ENCODE results near the gene ABTB2. TPM values are rescaled to one million over a fixed set of nuclear protein-coding genes. Genes with fewer than 3 reads are reported as not detected.

The ABTB2 gene
- polyA plus RNA-seq, 1 donor from 2014 or later, result 0.68 TPM

GRCh38 chr11:34343686-34344085 lies 14.1 kb downstream of the ABTB2 start:
- no peak overlapping the region for H3K4me2 ChIP-seq (ENCODE audit: low read length)
- no peaks in the 10 kb centered on the region for H3F3A ChIP-seq (ENCODE audit: insufficient read depth, low read length, poor library complexity, severe bottlenecking)
- H4K20me1 ChIP-seq (ENCODE audit: insufficient read depth), result no peaks in the 10 kb centered on the region
- H2AFZ ChIP-seq (ENCODE audit: low read depth, low read length), result no peak overlapping the region
- TF ChIP-seq EP300 (conservative IDR thresholded peaks at IDR 0.05; ENCODE audit: poor library complexity, severe bottlenecking), result no peak
- TF ChIP-seq MXI1 (conservative IDR thresholded peaks at IDR 0.05; ENCODE audit: poor library complexity, severe bottlenecking), result no peak
- TF ChIP-seq EZH2 (IDR thresholded peaks at IDR 0.05; ENCODE audit: borderline replicate concordance, insufficient read depth, low read length, poor library complexity, severe bottlenecking), result no peak
- no peak for TF ChIP-seq REST (IDR thresholded peaks at IDR 0.05; ENCODE audit: borderline replicate concordance)
- TF ChIP-seq CTCF (IDR thresholded peaks at IDR 0.05; ENCODE audit: poor library complexity, severe bottlenecking), result no peak
- TF ChIP-seq SMC3 (conservative IDR thresholded peaks at IDR 0.05; ENCODE audit: poor library complexity), result no peak
- TF ChIP-seq RAD21 (conservative IDR thresholded peaks at IDR 0.05), result no peak
- no peak for TF ChIP-seq TAF1 (IDR thresholded peaks at IDR 0.05; ENCODE audit: low read depth)
- no peak overlapping the region for H3K27ac ChIP-seq (ENCODE audit: low read length)
- no peaks in the 10 kb centered on the region for H3K9me3 ChIP-seq (ENCODE audit: low read length)
- H3K79me2 ChIP-seq (replicated peaks; ENCODE audit: insufficient read depth, low read length), result no peaks in the 10 kb centered on the region
- no peaks in the 10 kb centered on the region for H3K27me3 ChIP-seq (ENCODE audit: insufficient read depth, low read depth, low read length)
- no peaks in the 10 kb centered on the region for H3K36me3 ChIP-seq (ENCODE audit: insufficient read depth, low read length)
- H3K9me2 ChIP-seq (ENCODE audit: insufficient read depth, low read length), result no peaks in the 10 kb centered on the region
- no peak overlapping the region for H3K4me3 ChIP-seq (ENCODE audit: low read length)
- no peak overlapping the region for H3K9ac ChIP-seq (ENCODE audit: low read length)

- TF ChIP-seq POLR2AphosphoS5 (IDR thresholded peaks at IDR 0.05) (no peak), SMC3 (conservative IDR thresholded peaks at IDR 0.05; ENCODE audit: poor library complexity) (no peak), MXI1 (conservative IDR thresholded peaks at IDR 0.05; ENCODE audit: poor library complexity, severe bottlenecking) (no peak), CTCF (IDR thresholded peaks at IDR 0.05; ENCODE audit: poor library complexity, severe bottlenecking) (no peak), RAD21 (conservative IDR thresholded peaks at IDR 0.05) (no peak), EZH2 (IDR thresholded peaks at IDR 0.05; ENCODE audit: borderline replicate concordance, insufficient read depth, low read length, poor library complexity, severe bottlenecking) (no peak), EP300 (conservative IDR thresholded peaks at IDR 0.05; ENCODE audit: poor library complexity, severe bottlenecking) (no peak), REST (IDR thresholded peaks at IDR 0.05; ENCODE audit: borderline replicate concordance) (no peak), TAF1 (IDR thresholded peaks at IDR 0.05; ENCODE audit: low read depth) (no peak)
- H2AFZ ChIP-seq (ENCODE audit: low read depth, low read length), result no peak overlapping the region
- no peak overlapping the region for H3K4me3 ChIP-seq (ENCODE audit: low read length)
- H3K4me2 ChIP-seq (ENCODE audit: low read length), result no peak overlapping the region
- H3K9ac ChIP-seq (ENCODE audit: low read length), result no peak overlapping the region
- no peaks in the 10 kb centered on the region for H3K9me2 ChIP-seq (ENCODE audit: insufficient read depth, low read length)
- no peaks in the 10 kb centered on the region for H4K20me1 ChIP-seq (ENCODE audit: insufficient read depth)
- H3K27ac ChIP-seq (ENCODE audit: low read length), result no peak overlapping the region
- H3F3A ChIP-seq (ENCODE audit: insufficient read depth, low read length, poor library complexity, severe bottlenecking), result no peaks in the 10 kb centered on the region
- H3K79me2 ChIP-seq (replicated peaks; ENCODE audit: insufficient read depth, low read length), result no peaks in the 10 kb centered on the region
- H3K27me3 ChIP-seq (ENCODE audit: insufficient read depth, low read depth, low read length), result no peaks in the 10 kb centered on the region
- no peaks in the 10 kb centered on the region for H3K36me3 ChIP-seq (ENCODE audit: insufficient read depth, low read length)
- H3K9me3 ChIP-seq (ENCODE audit: low read length), result no peaks in the 10 kb centered on the region
Observed at GRCh38 chr11:34343153-34343552, 14.7 kb downstream of the ABTB2 start.

Data from neural cell (in vitro differentiated cells).